GM19468 (cell line): ENCODE data around the gene SOCS6.
"Not testable (repeated sequence)": the region's sequence is repeated elsewhere in the genome, so short reads cannot be mapped to it uniquely, and the experiment has no call there.

Source experiments
- ATAC-seq: cut with Tn5 transposase; IDR thresholded peaks from one replicate; pipeline ENCODE4 v1.9.1; 2021; ENCODE audit warnings: mild to moderate bottlenecking, moderate library complexity, moderate number of reproducible peaks; ENCODE audit not compliant: unreplicated experiment; ENCODE audit errors: extremely low read depth

The SOCS6 gene

GRCh38 chr18:70319187-70319586, 30.3 kb downstream of the SOCS6 start:
- ATAC-seq, result no peak

- ATAC-seq, result no peak
Observed at GRCh38 chr18:70321616-70322015, 32.8 kb downstream of the SOCS6 start.

GRCh38 chr18:70322385-70322784, 33.5 kb downstream of the SOCS6 start:
- no peak for ATAC-seq

GRCh38 chr18:70322928-70323327, 34.1 kb downstream of the SOCS6 start:
- no peak for ATAC-seq

GRCh38 chr18:70324897-70325296, 36.1 kb downstream of the SOCS6 start:
- no peak for ATAC-seq

- ATAC-seq, result no peak
Observed at GRCh38 chr18:70326255-70326654, 37.4 kb downstream of the SOCS6 start.

GRCh38 chr18:70328169-70328568, 39.3 kb downstream of the SOCS6 start:
- ATAC-seq, result no peak

GRCh38 chr18:70329071-70329470, 40.2 kb downstream of the SOCS6 start:
- no peak for ATAC-seq

GRCh38 chr18:70330887-70331286, 42.0 kb downstream of the SOCS6 start:
- ATAC-seq, result no peak

- no peak for ATAC-seq
Observed at GRCh38 chr18:70331456-70332097, 42.7 kb downstream of the SOCS6 start.

- ATAC-seq, result no peak
Observed at GRCh38 chr18:70332694-70333093, 43.8 kb downstream of the SOCS6 start.

GRCh38 chr18:70333316-70333715, 44.5 kb downstream of the SOCS6 start:
- no peak for ATAC-seq

- ATAC-seq, result no peak
Observed at GRCh38 chr18:70333757-70334156, 44.9 kb downstream of the SOCS6 start.

GRCh38 chr18:70334264-70334663, 45.4 kb downstream of the SOCS6 start:
- no peak for ATAC-seq

- ATAC-seq, result no peak
Observed at GRCh38 chr18:70334728-70335329, 46.0 kb downstream of the SOCS6 start.

- no peak for ATAC-seq
Observed at GRCh38 chr18:70335892-70336726, 47.3 kb downstream of the SOCS6 start.

- ATAC-seq, result no peak
Observed at GRCh38 chr18:70337139-70337972, 48.5 kb downstream of the SOCS6 start.

- no peak for ATAC-seq
Observed at GRCh38 chr18:70338890-70339289, 50.0 kb downstream of the SOCS6 start.

GRCh38 chr18:70339915-70340314, 51.1 kb downstream of the SOCS6 start:
- ATAC-seq, result no peak

- not testable (repeated sequence) for ATAC-seq
Observed at GRCh38 chr18:70348481-70348880, 59.6 kb downstream of the SOCS6 start.
